ENCODE data around the gene GTF3C2. TPM values are rescaled to one million over a fixed set of nuclear protein-coding genes. Genes with fewer than 3 reads are reported as not detected.

The GTF3C2 gene
- total and polyA plus RNA-seq, 11 donors = 17.8 to 42.6 (median 24.1) TPM

DNA sequence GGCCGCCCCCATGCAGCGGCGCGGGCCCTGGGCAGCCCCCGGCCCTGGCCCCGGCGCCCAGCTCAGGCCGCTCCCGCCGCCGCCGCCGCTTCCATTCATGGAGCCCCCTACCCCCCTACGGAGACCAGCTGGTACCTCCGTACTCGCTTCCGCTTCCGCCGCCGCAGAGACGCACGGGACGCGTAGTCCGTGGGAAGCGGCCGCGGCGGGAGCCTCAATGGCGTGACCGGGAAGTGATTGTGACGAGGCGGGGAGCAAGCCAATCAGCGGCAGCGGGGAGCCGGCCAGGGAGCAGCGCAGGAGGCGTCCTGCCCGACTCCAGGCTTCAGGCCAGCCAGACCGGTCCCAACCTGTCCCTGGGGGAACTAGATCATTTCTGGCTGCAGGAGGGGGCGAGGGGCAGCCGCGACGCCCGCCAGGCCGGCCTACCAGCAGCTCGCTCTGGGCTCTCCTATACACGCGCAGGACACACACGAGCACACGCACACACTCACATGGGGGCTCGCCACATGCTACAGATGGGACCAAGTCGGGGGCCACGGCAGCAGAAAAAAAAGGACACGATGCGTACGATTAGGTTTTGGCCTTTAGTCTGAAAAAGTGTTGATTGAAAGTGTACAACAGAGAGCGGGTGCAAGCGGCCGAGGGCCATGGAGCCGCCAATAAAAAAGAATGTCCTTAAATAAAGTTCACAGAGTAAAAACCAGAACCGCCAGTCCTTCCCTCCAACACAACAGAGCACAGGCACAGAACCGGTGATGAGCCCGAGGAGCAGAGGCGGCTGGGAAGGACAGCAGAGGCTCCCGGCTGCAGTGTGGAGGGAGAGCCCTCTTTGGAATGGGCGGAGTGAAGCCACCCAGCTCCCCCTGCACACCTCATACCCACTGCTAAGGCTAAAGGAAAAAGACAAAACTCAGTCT lies 24.3 kb upstream of the GTF3C2 start, which contains the start of gene ZNF513:
Gene ZNF513, minus strand, starts transcription at position 109 of the 920 bp plus-strand sequence. CDS start 208 bp downstream, outside the sequence.
- DNase-seq (peak; percentile 97 to 99 (median 98)), ATAC-seq (peak; percentile 90 to 97 (median 91))
- intact Hi-C loops (cut with DNase I) = loop anchor here in 1 of 10 donors (1.0 kb wide), 1 partner anchor 11 kb away; the partner anchor contains the start of genes EIF2B4 and SNX17
- 11 to 24% (median 18%) methylated on average over 37 to 67 of the region's 67 CpGs for WGBS, 4 donors
- Histone ChIP-seq H3K4me3 (peak within 1 kb of the TSS; percentile 32 to 82 (median 73)), H3K36me3 (peaks cover 3 to 77% (median 67%) of the 10 kb centered on the region in 9 donors), H3K27ac (peak within 1 kb of the TSS; percentile 79 to 96 (median 89)), H3K9me3 (no peaks in the 10 kb centered on the region), H3K27me3 (no peaks in the 10 kb centered on the region), H3K4me1 (peaks cover 0 to 36% (median 16%) of the 10 kb centered on the region in 12 donors)
- TF ChIP-seq, protein P1, sequence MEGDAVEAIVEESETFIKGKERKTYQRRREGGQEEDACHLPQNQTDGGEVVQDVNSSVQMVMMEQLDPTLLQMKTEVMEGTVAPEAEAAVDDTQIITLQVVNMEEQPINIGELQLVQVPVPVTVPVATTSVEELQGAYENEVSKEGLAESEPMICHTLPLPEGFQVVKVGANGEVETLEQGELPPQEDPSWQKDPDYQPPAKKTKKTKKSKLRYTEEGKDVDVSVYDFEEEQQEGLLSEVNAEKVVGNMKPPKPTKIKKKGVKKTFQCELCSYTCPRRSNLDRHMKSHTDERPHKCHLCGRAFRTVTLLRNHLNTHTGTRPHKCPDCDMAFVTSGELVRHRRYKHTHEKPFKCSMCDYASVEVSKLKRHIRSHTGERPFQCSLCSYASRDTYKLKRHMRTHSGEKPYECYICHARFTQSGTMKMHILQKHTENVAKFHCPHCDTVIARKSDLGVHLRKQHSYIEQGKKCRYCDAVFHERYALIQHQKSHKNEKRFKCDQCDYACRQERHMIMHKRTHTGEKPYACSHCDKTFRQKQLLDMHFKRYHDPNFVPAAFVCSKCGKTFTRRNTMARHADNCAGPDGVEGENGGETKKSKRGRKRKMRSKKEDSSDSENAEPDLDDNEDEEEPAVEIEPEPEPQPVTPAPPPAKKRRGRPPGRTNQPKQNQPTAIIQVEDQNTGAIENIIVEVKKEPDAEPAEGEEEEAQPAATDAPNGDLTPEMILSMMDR (IDR thresholded peaks at IDR 0.05) = no peak
- peak in 1 of 2 donors; percentile 69 for TF ChIP-seq POLR2A (IDR thresholded peaks at IDR 0.05)

DNA sequence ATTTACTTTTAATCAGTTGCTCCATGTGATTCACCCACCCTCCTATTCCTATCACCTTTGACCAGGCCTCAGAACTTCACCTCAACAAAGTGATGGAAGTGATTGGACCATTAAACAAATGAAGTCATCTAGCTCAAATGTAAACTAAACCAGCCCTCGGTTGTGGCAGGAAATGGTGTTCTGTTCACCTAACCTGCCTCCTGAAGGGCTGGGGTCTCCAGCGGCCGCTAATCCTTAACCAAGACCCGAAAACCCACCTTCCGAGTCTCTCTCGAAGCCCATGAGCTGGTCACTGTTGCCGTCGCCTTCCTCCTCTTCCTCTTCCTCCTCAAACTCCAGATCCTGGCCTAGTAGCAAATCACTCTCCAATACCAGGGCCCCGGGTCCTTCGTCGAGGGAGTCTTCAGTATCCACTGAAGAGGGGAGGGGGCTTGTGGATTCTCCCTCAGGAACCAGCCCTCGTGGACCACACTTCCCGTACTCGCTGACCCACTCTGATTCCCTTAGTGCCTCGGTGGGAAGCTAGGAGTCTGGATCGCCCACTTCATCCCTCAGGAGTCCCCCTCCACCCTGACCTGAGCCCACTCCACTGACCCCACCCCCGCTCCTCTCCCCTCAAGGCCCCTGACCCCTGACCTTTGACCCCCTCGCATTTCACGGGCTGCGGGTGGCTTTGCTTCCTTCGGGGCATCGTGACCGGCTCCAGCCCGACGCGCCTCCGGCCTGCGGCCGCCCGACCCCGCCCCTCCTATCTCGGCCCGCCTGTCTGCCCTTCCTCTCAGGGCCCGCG lies 23.5 kb upstream of the GTF3C2 start:
- Histone ChIP-seq H3K4me1 (peaks cover 0 to 36% (median 16%) of the 10 kb centered on the region in 12 donors), H3K4me3 (peak overlapping the region; percentile 32 to 82 (median 73)), H3K9me3 (no peaks in the 10 kb centered on the region), H3K27ac (peak overlapping the region; percentile 53 to 96 (median 89)), H3K36me3 (peaks cover 3 to 77% (median 68%) of the 10 kb centered on the region in 9 donors), H3K27me3 (no peaks in the 10 kb centered on the region)
- DNase-seq (peak; percentile 77 to 89 (median 83)), ATAC-seq (peak in 2 of 4 donors; percentile 12 to 15)
- TF ChIP-seq, protein P1 (IDR thresholded peaks at IDR 0.05) = no peak
- no peak for TF ChIP-seq POLR2A (IDR thresholded peaks at IDR 0.05)
- WGBS, 4 donors = 0 to 1% (median 0%) methylated on average over 20 to 35 of the region's 35 CpGs
- intact Hi-C loops (cut with DNase I) = loop anchor here in 1 of 10 donors (1.0 kb wide), 1 partner anchor 10 kb away; the partner anchor contains the start of genes EIF2B4 and SNX17

DNA sequence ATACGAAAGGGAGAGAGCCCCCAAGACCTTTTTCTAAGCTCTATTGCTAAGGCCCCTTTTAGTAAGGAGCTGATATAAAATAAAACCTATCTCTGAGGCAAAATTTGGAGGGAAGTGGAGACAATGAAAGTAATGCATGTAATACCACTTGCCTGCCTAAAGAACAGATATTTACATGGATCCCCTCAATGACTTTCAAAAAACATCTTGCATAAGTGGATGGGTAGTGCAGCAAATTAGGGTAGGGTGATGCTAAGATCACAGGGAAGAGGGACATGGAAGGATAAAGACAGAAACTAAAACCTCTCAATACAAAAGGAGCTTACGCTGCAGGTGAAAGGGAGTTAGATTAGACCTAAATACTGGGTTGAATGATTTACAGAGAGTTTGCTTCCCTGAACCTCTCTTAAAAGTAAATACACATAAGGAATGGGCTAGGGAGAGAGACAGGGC lies 22.8 kb upstream of the GTF3C2 start:
- Histone ChIP-seq H3K4me3 (peak overlapping the region in 10 of 12 donors; percentile 67 to 82 (median 73)), H3K27ac (peak overlapping the region in 7 of 12 donors; percentile 84 to 93 (median 89)), H3K4me1 (peaks cover 0 to 36% (median 16%) of the 10 kb centered on the region in 12 donors), H3K27me3 (no peaks in the 10 kb centered on the region), H3K9me3 (no peaks in the 10 kb centered on the region), H3K36me3 (peaks cover 3 to 77% (median 68%) of the 10 kb centered on the region in 9 donors)
- ATAC-seq = no peak
- no peak for TF ChIP-seq POLR2A (IDR thresholded peaks at IDR 0.05)
- TF ChIP-seq, protein P1 (IDR thresholded peaks at IDR 0.05) = no peak
- 82 to 92% (median 87%) methylated on average over 2 of the region's 2 CpGs for WGBS, 4 donors
- intact Hi-C loops (cut with DNase I) = no loop called here
- no peak for DNase-seq

Data from heart left ventricle (tissue), 16 donors.